CD4-positive, alpha-beta T cell treated with Interleukin-15 for 4 hours (primary cell): Measurements from ENCODE around the gene MZB1.
"Not testable (repeated sequence)": the region's sequence is repeated elsewhere in the genome, so short reads cannot be mapped to it uniquely, and the experiment has no call there.

Source experiments
- DNase-seq: peaks from one replicate; pipeline ENCODE4 v3.0.0-alpha.2; 2020; ENCODE audit warnings: low spot score

MZB1 gene

DNA sequence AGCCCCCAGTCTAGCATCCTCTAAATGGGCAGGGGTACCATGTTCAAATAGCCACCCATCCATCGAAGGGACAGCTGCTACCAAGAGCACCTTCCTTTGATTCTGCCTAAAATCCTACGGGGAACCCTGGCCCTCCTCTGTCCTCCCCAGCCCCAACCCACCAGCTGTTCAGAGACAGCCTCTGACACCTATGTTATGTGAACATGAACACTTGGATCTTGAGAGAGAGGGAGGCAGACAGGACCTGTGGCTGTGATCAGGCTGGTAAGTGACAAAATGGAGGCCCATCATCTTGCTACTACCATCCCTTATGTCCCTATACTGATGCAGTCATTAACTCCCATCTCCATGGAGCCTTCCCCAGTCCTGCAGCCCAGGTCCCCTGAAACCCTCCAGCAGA, 14.8 kb downstream of the MZB1 start:
- DNase-seq = no peak

GRCh38 chr5:139371482-139372435, 18.0 kb downstream of the MZB1 start:
- no peak for DNase-seq

DNA sequence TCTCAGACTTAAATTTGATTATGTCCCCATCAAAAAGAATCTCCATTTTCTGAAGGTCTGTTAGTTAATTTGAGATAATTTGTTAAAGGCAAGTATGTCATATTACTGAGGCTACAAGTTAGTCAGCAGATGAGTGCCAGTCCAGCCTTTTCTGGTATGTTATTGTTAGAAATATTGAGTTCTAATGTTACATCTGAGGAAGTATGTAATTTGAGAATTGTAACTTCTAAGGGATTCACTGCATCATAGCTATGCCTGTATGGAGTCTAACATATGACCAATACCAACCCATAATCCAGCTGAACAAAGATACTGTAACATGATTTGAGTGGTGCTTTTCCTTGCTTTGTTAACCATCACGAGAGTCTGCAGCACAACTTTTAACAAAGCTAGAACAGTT, 20.5 kb downstream of the MZB1 start:
- no peak for DNase-seq

- DNase-seq = no peak
Measured at GRCh38 chr5:139368613-139369012, 21.1 kb downstream of the MZB1 start.

GRCh38 chr5:139364466-139364865, 25.2 kb downstream of the MZB1 start:
- DNase-seq = no peak

DNA sequence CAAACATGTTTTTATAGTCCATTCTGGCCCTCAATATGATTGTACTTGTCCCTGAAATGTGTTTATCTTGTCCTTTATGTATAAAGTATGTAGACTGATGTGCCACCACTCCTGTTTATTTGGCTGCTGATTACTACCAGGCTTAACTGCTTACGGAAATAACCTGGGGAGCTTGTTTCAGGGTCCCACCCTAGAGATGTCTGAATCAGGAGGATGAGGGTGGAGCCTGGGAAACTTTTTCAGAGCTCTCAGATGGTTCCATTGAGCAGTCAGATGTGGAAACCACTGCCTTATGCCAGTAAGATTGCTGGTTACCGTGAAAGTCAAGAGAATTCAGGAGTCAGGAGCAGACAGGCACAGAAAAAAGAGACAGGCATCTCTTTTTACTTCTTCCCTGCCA, 25.8 kb downstream of the MZB1 start:
- DNase-seq = no peak

- DNase-seq = no peak
Measured at GRCh38 chr5:139361835-139362429, 27.8 kb downstream of the MZB1 start.

GRCh38 chr5:139360384-139360783, 29.3 kb downstream of the MZB1 start:
- DNase-seq = no peak

GRCh38 chr5:139358064-139358463, 31.6 kb downstream of the MZB1 start:
- DNase-seq = no peak

GRCh38 chr5:139355900-139356299, 33.8 kb downstream of the MZB1 start:
- DNase-seq = not testable (repeated sequence)

DNA sequence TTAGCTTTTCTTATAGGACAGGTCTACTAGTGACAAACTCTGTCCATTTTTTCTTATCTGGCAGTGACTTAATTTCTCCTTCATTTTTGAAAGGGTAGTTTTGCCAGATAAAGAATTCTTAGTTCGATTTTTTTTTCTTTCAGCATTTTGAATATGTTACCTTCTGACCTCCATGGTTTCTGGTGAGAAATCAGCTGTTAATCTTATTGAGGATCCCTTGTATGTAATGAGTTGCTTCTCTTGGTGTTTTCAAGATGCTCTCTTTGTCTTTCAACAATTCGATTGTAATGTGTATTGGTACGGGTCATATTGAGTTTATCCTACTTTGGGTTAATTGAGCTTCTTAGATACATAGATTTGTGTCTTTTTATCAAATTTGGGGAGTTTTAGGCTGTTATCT, 35.5 kb downstream of the MZB1 start:
- no peak for DNase-seq

DNA sequence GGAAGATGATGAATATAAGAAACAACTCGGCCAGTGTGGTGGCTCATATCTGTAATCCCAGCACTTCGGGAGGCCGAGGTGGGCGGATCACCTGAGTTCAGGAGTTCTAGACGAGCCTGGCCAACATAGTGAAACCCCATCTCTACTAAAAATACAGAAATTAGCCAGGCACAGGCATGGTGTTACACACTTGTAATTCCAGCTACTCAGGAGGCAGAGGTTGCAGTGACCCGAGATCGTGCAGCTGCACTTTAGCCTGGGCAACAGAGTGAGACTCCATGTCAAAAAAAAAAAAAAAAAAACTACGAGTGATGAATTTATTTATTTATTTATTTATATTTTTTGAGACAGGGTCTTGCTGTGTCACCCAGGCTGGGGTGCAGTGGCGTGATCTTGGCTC, 41.9 kb downstream of the MZB1 start:
- DNase-seq = not testable (repeated sequence)

GRCh38 chr5:139345442-139345841, 44.3 kb downstream of the MZB1 start:
- DNase-seq = not testable (repeated sequence)

DNA sequence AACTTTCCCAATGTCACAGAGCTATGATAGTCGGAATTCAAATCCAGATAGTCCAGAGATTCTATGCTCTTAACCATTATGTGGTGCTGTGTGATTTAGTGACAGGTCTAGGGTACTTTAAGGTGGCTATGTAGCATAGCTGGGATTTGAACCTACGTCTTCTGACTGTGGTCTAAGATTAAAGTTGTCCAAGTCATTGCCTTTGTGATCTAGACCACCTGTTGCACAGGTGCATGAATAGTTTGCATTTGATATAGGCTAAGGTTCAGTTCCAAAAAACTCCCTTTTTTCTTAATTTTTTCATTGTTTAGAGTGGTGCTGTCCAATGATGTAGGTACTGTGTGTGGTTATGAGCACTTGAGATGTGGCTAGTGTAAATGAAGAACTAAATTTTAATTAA, 45.5 kb downstream of the MZB1 start:
- DNase-seq = no peak

GRCh38 chr5:139343476-139343875, 46.2 kb downstream of the MZB1 start:
- DNase-seq = no peak

DNA sequence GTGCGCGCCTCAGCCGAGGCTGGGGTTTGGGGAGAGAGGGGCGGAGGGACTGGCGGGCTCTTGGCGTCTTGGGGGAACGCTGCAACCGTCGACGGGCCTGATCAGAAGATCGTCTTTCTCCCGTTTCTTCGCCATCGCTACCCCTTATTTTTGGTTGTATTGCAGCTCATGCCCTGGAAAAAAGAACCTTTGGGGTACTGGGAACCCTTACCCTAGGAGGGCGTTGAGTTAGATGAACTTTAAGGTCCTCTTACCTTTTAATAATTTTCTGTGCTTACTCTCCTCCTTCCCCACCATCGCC, 47.3 kb downstream of the MZB1 start:
- DNase-seq = peak; percentile 83

DNA sequence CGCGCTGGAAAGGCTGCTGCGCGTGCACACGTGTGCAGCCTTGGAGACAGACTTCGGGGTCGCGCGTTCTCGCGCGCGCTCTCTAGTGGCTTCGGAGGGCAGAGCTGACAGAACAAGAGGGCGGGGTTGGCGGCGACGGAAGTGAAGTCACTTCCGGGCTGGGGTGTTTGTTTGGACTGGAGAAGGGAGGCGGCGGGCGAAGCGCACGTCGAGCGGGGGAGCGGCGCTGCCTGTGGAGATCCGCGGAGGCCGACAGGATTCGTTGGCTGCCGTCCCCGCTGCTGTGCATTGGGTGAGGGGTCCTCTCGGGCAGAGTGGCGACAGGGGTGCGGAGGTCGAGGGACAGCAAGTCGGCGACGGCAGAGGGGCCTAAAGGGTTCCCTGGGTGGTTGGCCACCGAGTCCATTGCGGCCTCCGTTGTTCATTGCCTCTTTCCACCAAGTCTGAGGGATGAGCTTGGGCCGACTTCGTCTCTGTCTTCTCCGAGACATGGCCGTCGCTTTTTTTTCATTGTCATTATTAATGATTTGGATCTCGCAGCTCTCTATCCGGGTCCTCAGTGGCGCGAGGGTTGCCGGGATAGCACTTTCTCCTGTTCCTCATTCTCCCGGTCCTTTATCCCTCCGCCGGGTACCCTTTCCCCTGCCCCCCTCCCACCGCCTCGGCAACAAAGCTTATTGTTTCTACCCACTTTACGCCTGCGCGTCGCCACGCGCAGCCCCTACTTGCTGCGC, 47.9 kb downstream of the MZB1 start, which contains the start of gene PAIP2:
TSS of gene PAIP2 (plus strand) at position 166 of the 734 bp plus-strand sequence. CDS start 21,931 bp downstream, outside the sequence.
- peak; percentile 96 for DNase-seq

DNA sequence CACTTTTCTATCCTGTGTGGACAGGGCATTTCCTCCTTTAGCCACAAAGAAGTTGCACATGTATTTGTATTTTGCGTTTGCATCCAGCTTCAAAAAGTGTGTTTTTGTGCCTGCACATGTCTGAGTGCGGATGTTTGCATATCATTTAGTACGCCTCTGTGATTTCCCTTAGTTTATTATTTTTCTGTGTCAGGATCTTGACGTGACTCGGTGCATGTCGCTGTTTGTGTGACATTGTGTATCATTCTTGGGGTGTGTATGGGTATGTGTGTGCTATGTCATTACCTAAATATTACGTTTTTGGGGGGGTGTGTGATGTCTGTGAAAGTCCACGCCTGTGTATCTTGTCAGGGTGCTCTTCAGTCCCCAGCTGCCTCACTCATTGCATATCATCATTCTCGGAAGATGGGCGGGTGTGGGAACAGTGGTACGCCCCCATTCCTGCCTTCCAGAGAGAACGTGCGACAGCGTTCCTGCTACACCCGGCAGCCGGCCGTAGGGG, 48.5 kb downstream of the MZB1 start:
- DNase-seq = no peak

- DNase-seq = no peak
Measured at GRCh38 chr5:139340051-139340450, 49.7 kb downstream of the MZB1 start.
